Stimulated activated effector memory CD8-positive, alpha-beta T cell treated with anti-CD3 and anti-CD28 coated beads, Interleukin-12 subunit alpha, Interleukin-12 subunit beta, amount 100 ng/mL, for 72 hours (primary cell): ENCODE data around the gene IRAK1BP1.
"Not testable (repeated sequence)": the region's sequence is repeated elsewhere in the genome, so short reads cannot be mapped to it uniquely, and the experiment has no call there.

Experiments
- ATAC-seq: fragments of 150-1000 bp; cut with Tn5 transposase; 2 replicates; pipeline ENCODE4 v1.10.0; 2021
- DNase-seq, 2 donors: peaks; one replicate each; pipeline ENCODE4 v3.0.0; 2021 to 2022; ENCODE audit warnings: low spot score in 2 of 2
- H3K27ac Mint-ChIP-seq: one replicate; pipeline ENCODE4 v1.8.0; 2022; ENCODE audit warnings: mild to moderate bottlenecking, mixed read lengths
- H3K36me3 Mint-ChIP-seq: one replicate; pipeline ENCODE4 v1.8.0; 2022; ENCODE audit warnings: mild to moderate bottlenecking, mixed read lengths
- H3K4me1 Mint-ChIP-seq: one replicate; pipeline ENCODE4 v1.8.0; 2022; ENCODE audit warnings: mixed read lengths
- H3K4me3 Mint-ChIP-seq: one replicate; pipeline ENCODE4 v1.8.0; 2022; ENCODE audit warnings: mild to moderate bottlenecking, mixed read lengths
- H3K9me3 Mint-ChIP-seq: one replicate; pipeline ENCODE4 v1.8.0; 2022; ENCODE audit warnings: mixed read lengths

The IRAK1BP1 gene

GRCh38 chr6:78861509-78861908, 5.8 kb upstream of the IRAK1BP1 start:
- ATAC-seq (no peak), DNase-seq (no peak)
- Mint-ChIP-seq H3K36me3 (no peaks in the 10 kb centered on the region), H3K27ac (no peak overlapping the region), H3K4me3 (no peak overlapping the region), H3K4me1 (no peaks in the 10 kb centered on the region), H3K9me3 (no peaks in the 10 kb centered on the region)

- H3K4me1 Mint-ChIP-seq = peaks cover 9% of the 10 kb centered on the region
- no peak overlapping the region for H3K4me3 Mint-ChIP-seq
- ATAC-seq (no peak), DNase-seq (no peak)
- H3K27ac Mint-ChIP-seq = no peak overlapping the region
- H3K36me3 Mint-ChIP-seq = peaks cover 8% of the 10 kb centered on the region
- no peaks in the 10 kb centered on the region for H3K9me3 Mint-ChIP-seq
Observed at GRCh38 chr6:78863576-78863975, 3.8 kb upstream of the IRAK1BP1 start.

- DNase-seq = no peak
- peaks cover 9% of the 10 kb centered on the region for H3K4me1 Mint-ChIP-seq
- no peak for ATAC-seq
Observed at GRCh38 chr6:78864957-78865356, 2.4 kb upstream of the IRAK1BP1 start.

GRCh38 chr6:78867020-78867369, 356 bp upstream of the IRAK1BP1 start:
- peaks cover 9% of the 10 kb centered on the region for H3K4me1 Mint-ChIP-seq
- ATAC-seq (peak; percentile 65), DNase-seq (no peak)
- no peaks in the 10 kb centered on the region for H3K9me3 Mint-ChIP-seq
- peak overlapping the region; percentile 93 for H3K27ac Mint-ChIP-seq
- H3K36me3 Mint-ChIP-seq = peaks cover 8% of the 10 kb centered on the region
- peak overlapping the region; percentile 98 for H3K4me3 Mint-ChIP-seq

More at GRCh38 chr6:78864957-78865356, 2.4 kb upstream of the IRAK1BP1 start:
- H3K4me3 Mint-ChIP-seq = no peak overlapping the region
- H3K36me3 Mint-ChIP-seq = peaks cover 8% of the 10 kb centered on the region
- H3K9me3 Mint-ChIP-seq = no peaks in the 10 kb centered on the region
- H3K27ac Mint-ChIP-seq = no peak overlapping the region

- no peak for ATAC-seq
- no peaks in the 10 kb centered on the region for H3K9me3 Mint-ChIP-seq
- H3K36me3 Mint-ChIP-seq = peaks cover 8% of the 10 kb centered on the region
- peak overlapping the region; percentile 93 for H3K27ac Mint-ChIP-seq
- peak overlapping the region; percentile 98 for H3K4me3 Mint-ChIP-seq
- H3K4me1 Mint-ChIP-seq = peaks cover 9% of the 10 kb centered on the region
- DNase-seq = no peak
Observed at GRCh38 chr6:78868116-78868515, 765 bp downstream of the IRAK1BP1 start.

- H3K4me3 Mint-ChIP-seq = no peak overlapping the region
- ATAC-seq (no peak), DNase-seq (no peak)
- no peaks in the 10 kb centered on the region for H3K9me3 Mint-ChIP-seq
- H3K36me3 Mint-ChIP-seq = no peaks in the 10 kb centered on the region
- H3K27ac Mint-ChIP-seq = no peak overlapping the region
- no peaks in the 10 kb centered on the region for H3K4me1 Mint-ChIP-seq
Observed at GRCh38 chr6:78875505-78875904, 8.2 kb downstream of the IRAK1BP1 start.

GRCh38 chr6:78883651-78884050, 16.3 kb downstream of the IRAK1BP1 start:
- no peaks in the 10 kb centered on the region for H3K9me3 Mint-ChIP-seq
- no peak overlapping the region for H3K27ac Mint-ChIP-seq
- ATAC-seq = no peak
- H3K4me3 Mint-ChIP-seq = no peak overlapping the region
- DNase-seq = no peak
- no peaks in the 10 kb centered on the region for H3K36me3 Mint-ChIP-seq
- H3K4me1 Mint-ChIP-seq = no peaks in the 10 kb centered on the region

GRCh38 chr6:78889901-78890300, 22.6 kb downstream of the IRAK1BP1 start:
- not testable (repeated sequence) for H3K36me3 Mint-ChIP-seq, ATAC-seq, DNase-seq, H3K4me1 Mint-ChIP-seq, H3K4me3 Mint-ChIP-seq, H3K27ac Mint-ChIP-seq, H3K9me3 Mint-ChIP-seq

GRCh38 chr6:78896227-78896626, 28.9 kb downstream of the IRAK1BP1 start:
- Mint-ChIP-seq H3K4me3 (no peak overlapping the region), H3K27ac (no peak overlapping the region), H3K36me3 (no peaks in the 10 kb centered on the region), H3K9me3 (no peaks in the 10 kb centered on the region), H3K4me1 (no peaks in the 10 kb centered on the region)
- no peak for DNase-seq
- no peak for ATAC-seq

- H3K4me3 Mint-ChIP-seq = no peak overlapping the region
- H3K9me3 Mint-ChIP-seq = no peaks in the 10 kb centered on the region
- H3K4me1 Mint-ChIP-seq = peaks cover 18% of the 10 kb centered on the region
- no peaks in the 10 kb centered on the region for H3K36me3 Mint-ChIP-seq
- no peak for DNase-seq
- no peak for ATAC-seq
- no peak overlapping the region for H3K27ac Mint-ChIP-seq
Observed at GRCh38 chr6:78908621-78909020, 41.3 kb downstream of the IRAK1BP1 start.

GRCh38 chr6:78909391-78909790, 42.0 kb downstream of the IRAK1BP1 start:
- ATAC-seq (no peak), DNase-seq (no peak)
- Mint-ChIP-seq H3K27ac (no peak overlapping the region), H3K4me1 (peaks cover 18% of the 10 kb centered on the region), H3K4me3 (peak overlapping the region; percentile 42), H3K9me3 (no peaks in the 10 kb centered on the region), H3K36me3 (no peaks in the 10 kb centered on the region)

- H3K9me3 Mint-ChIP-seq = no peaks in the 10 kb centered on the region
- ATAC-seq (no peak), DNase-seq (no peak)
- H3K4me3 Mint-ChIP-seq = peak overlapping the region; percentile 42
- H3K4me1 Mint-ChIP-seq = peaks cover 18% of the 10 kb centered on the region
- no peak overlapping the region for H3K27ac Mint-ChIP-seq
- no peaks in the 10 kb centered on the region for H3K36me3 Mint-ChIP-seq
Observed at GRCh38 chr6:78910010-78910409, 42.7 kb downstream of the IRAK1BP1 start.

GRCh38 chr6:78910591-78911171, 43.3 kb downstream of the IRAK1BP1 start:
- ATAC-seq = peak; percentile 69
- Mint-ChIP-seq H3K36me3 (no peaks in the 10 kb centered on the region), H3K9me3 (peaks cover 2% of the 10 kb centered on the region), H3K27ac (no peak overlapping the region), H3K4me3 (peak overlapping the region; percentile 42), H3K4me1 (peaks cover 18% of the 10 kb centered on the region)
- no peak for DNase-seq

- peaks cover 4% of the 10 kb centered on the region for H3K9me3 Mint-ChIP-seq
- peaks cover 18% of the 10 kb centered on the region for H3K4me1 Mint-ChIP-seq
- peak overlapping the region; percentile 42 for H3K4me3 Mint-ChIP-seq
- ATAC-seq (no peak), DNase-seq (no peak)
- no peak overlapping the region for H3K27ac Mint-ChIP-seq
- H3K36me3 Mint-ChIP-seq = no peaks in the 10 kb centered on the region
Observed at GRCh38 chr6:78911218-78911940, 44.0 kb downstream of the IRAK1BP1 start.

- Mint-ChIP-seq H3K9me3 (peaks cover 26% of the 10 kb centered on the region), H3K4me1 (peaks cover under 1% of the 10 kb centered on the region), H3K4me3 (no peak overlapping the region), H3K36me3 (no peaks in the 10 kb centered on the region), H3K27ac (no peak overlapping the region)
- no peak for ATAC-seq
- DNase-seq = no peak
Observed at GRCh38 chr6:78916411-78916810, 49.1 kb downstream of the IRAK1BP1 start.

GRCh38 chr6:78917788-78918187, 50.4 kb downstream of the IRAK1BP1 start:
- ATAC-seq (no peak), DNase-seq (no peak)
- Mint-ChIP-seq H3K9me3 (peaks cover 30% of the 10 kb centered on the region), H3K27ac (no peak overlapping the region), H3K36me3 (no peaks in the 10 kb centered on the region), H3K4me1 (no peaks in the 10 kb centered on the region), H3K4me3 (no peak overlapping the region)
